GM19043 (cell line): ENCODE measurements around the gene SLC22A5.

Experiments
- ATAC-seq: cut with Tn5 transposase; IDR thresholded peaks from one replicate; pipeline ENCODE4 v1.9.1; 2021; ENCODE audit warnings: low read depth; ENCODE audit not compliant: unreplicated experiment

Gene SLC22A5

DNA sequence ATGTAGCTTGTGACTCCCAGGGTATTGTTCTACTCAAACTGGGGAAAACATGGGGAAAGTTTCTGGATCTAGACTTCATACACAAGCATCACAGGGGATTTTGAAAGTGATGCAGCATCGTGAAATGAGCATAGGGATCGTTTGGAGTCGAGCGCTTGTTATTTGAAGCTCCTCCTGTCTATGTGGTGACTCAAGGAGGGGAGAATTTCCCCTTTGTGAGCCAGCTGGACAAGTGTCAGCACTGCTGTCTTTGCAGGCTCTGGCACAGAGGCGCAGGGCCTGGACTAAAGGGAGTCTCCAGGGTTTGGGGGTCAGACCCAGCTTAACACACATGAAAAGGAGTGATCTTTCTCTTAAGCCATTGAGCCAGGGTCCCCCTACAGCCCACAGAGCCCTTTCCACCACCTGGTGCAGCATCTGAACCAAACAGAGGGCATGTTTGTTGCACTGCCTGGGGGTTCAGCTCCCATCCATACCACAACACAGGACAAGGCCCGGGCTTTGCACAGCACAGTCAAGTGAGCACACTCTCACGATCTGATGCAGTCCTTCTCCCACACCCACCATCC is 70.1 kb downstream of the SLC22A5 start:
- ATAC-seq: no peak

DNA sequence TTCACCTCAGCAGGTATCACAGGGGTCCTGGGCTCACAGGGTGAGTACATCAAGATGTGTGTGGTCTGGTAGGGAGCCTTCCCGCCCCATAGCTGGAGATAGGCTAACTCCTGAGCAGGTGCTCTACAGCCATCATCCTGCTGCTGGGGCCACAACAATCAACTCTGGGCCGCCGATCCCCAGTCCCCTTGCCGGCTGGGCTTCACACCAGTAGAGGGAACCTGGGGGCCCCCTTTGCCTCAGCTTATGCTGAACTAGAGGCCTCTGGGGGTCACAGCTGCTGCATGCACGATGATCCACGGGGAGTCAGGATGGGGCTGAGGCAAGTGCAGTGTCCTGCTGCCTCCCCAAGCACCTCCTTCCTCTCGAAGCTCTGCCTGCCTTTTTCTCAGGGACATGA is 74.6 kb downstream of the SLC22A5 start:
- no peak for ATAC-seq
